H1 (cell line): ENCODE measurements around the gene ANXA2. TPM values are rescaled to one million over a fixed set of nuclear protein-coding genes. Genes with fewer than 3 reads are reported as not detected.

Experiments used
- BRCA1 ChIP-seq: IDR thresholded peaks from 2 replicates; pipeline ENCODE4 v1.6.1; 2012; ENCODE audit warnings: low read depth, low read length, improper control_type of control experiment
- CBX5 ChIP-seq: fragments of 300-800, 300-1000 bp; sonication (generic); IDR thresholded peaks from 2 replicates; pipeline ENCODE4 v1.7.1; 2016; ENCODE audit warnings: antibody characterized with exemption, low read length, low read depth
- KDM5A ChIP-seq: fragments of 200-600 bp; IDR thresholded peaks from 2 replicates; pipeline ENCODE4 v1.7.1; 2012; ENCODE audit warnings: mild to moderate bottlenecking, low read length, inconsistent platforms, mixed read lengths
- POLR2AphosphoS5 ChIP-seq: IDR thresholded peaks from 2 replicates; pipeline ENCODE4 v1.6.1; 2011; ENCODE audit warnings: low read depth, low read length
- RFX5 ChIP-seq: IDR thresholded peaks from 2 replicates; pipeline ENCODE4 v1.6.1; 2011; ENCODE audit warnings: low read depth, low read length, improper control_type of control experiment, borderline replicate concordance
- SAP30 ChIP-seq: fragments of 300-600 bp; sonication (generic); IDR thresholded peaks from 2 replicates; pipeline ENCODE4 v1.7.1; 2012; ENCODE audit warnings: low read length, moderate library complexity, mild to moderate bottlenecking, inconsistent platforms; ENCODE audit not compliant: insufficient read depth, insufficient replicate concordance
- TEAD4 ChIP-seq: IDR thresholded peaks from 2 replicates; pipeline ENCODE4 v1.6.1; 2012; ENCODE audit warnings: low read depth, low read length, inconsistent platforms, mixed read lengths
- polyA plus RNA-seq, 7 experiments: library from polyadenylated mRNA; depleted of rRNA in 3 of 7; stranded (reverse) in 5 of 7; unstranded in 2 of 7; fragments of >200 nt in 5 of 7; fragments of 200-250 nt in 2 of 7; gene quantifications; 1 replicate in 5 of 7; 2 replicates in 1 of 7; 4 replicates in 1 of 7; pipeline versions ENCODE4 v1.2.1 to v1.2.3, GENCODE V29; 2011 to 2013; ENCODE audit warnings: missing spikeins in 2 of 7, mixed read lengths in 2 of 7
- total RNA-seq: library from RNA; stranded (reverse); fragmentation: NEBNext Ultra II Directional; extraction: Animal tissue kit (Norgen Biotek cat#: 25700); gene quantifications from 2 replicates; pipeline ENCODE4 v1.2.1, GENCODE V29; 2021
- TF ChIP-seq, protein P1 (sequence below): IDR thresholded peaks from 2 replicates; pipeline ENCODE4 v1.6.1; 2012; ENCODE audit warnings: inconsistent platforms

Gene ANXA2
- total and polyA plus RNA-seq, 2 of the 8 experiments (the other 6 are each of a cell fraction or from before 2014, with no cell fraction given): 178 to 217 TPM

DNA sequence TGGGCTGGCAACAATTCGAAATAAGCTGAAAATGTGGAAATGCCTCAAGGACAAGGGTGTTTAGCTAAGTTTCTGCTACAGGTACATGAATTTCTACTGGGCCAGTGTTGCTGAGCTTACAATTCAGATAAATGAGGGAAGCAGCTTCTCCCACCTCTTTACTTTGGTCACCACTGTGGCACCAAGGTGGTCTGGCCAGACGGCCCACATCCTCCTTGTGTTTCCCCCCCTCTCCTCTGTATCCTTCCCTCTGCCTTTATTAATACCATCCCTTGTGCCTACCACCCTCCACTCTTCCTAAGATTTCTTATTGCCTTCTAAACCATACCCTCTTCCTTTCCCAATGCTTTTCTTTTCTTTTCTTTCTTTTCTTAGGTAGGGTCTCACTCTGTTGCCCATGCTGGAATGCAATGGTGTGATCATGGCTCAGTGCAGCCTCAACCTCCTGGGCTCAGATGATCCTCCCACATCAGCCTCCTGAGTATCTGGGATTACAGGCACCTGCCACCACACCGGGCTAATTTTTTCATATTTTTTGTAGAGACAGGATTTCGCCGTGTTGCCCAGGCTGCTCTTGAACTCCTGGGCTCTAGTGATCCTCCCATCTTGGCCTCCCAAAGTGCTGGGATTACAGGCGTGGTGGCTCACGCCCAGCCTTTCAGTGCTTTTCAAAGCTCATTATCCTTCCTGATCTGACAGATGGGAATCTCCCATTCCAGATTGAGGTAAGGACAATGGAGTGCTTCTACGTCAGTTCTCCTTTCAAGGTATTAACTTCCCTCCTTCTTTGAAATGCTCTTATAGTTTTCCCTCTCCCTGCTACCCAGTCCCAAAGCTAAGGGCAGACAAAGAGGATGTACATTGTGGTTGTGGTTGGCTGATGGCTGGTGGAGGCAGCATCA is 14.8 kb downstream of the ANXA2 start (continued):
- TF ChIP-seq RFX5: no peak
- TF ChIP-seq KDM5A: no peak
- no peak for TF ChIP-seq CBX5
- TF ChIP-seq TEAD4: no peak
- TF ChIP-seq SAP30: no peak
- TF ChIP-seq POLR2AphosphoS5: no peak
- TF ChIP-seq, protein P1, sequence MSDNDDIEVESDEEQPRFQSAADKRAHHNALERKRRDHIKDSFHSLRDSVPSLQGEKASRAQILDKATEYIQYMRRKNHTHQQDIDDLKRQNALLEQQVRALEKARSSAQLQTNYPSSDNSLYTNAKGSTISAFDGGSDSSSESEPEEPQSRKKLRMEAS: no peak
- no peak for TF ChIP-seq BRCA1
